CD4-positive, alpha-beta T cell treated with Interleukin-15 for 1 hour (primary cell): ENCODE measurements around the gene NCAM1.
"Not testable (repeated sequence)": the region's sequence is repeated elsewhere in the genome, so short reads cannot be mapped to it uniquely, and the experiment has no call there.

Experiments
- DNase-seq: peaks from one replicate; pipeline ENCODE4 v3.0.0-alpha.2; 2020

Gene NCAM1

DNA sequence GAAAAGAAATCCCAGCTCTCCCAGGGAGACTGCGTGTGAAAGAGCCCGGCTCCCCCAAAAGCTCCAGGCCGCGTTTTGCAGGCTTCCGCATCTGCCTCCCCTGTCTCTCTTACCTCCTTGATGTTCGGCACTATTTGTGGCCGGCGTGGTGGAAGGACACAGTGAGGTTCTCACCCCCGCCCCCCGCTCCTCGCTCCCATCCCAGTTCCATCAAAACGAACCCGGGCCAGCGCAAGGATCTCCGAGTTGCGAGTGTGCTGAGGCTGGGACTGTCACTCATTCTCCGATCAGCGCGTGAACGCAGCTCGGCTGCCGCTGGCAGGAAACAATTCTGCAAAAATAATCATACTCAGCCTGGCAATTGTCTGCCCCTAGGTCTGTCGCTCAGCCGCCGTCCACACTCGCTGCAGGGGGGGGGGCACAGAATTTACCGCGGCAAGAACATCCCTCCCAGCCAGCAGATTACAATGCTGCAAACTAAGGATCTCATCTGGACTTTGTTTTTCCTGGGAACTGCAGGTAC lies at the start of gene NCAM1:
Gene NCAM1 (plus strand): TSS at position 275 of the 523 bp plus-strand sequence.
- DNase-seq = peak; percentile 28

DNA sequence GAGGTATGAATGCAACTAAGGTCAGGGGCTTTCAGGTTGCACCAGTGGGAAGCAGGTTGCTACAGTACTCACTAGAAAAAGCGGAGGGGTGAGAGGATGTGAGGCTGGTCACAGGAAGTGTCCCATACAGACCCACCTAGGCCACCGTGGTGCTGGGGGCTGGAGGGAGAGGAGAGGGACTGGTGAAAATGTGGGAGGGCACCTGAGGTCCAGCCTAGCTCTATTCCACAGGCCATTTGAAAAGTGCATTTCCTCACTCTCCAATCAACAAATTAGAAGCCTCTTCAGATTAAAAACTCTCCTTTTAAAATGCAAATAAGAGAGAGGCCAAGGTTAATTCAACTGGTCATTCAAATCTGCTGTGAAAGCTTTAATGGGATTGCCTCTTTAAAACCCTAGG lies 38.6 kb upstream of the NCAM1 start:
- DNase-seq = no peak

DNA sequence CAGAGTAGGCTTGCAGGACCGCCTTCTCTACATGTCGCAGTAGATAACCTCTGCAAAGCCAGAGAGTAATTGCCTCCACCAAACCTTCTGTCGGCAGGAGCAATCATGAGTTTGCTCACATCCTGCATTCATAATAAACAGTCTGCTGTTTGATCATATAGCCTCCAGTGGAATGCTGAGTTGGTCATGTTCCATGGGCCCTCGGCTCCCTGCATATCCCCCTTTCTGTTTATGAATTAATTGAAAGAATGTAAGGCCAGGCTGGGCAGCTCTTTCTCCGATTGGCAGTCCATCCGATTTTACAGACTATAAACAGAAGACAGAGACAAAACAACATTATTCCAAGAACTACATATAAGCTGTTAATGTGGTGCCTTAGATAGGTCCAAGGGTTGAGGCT lies 36.4 kb upstream of the NCAM1 start:
- not testable (repeated sequence) for DNase-seq

- DNase-seq = no peak
Measured at GRCh38 chr11:112925516-112926310, 35.5 kb upstream of the NCAM1 start.

GRCh38 chr11:112928136-112928535 lies 33.1 kb upstream of the NCAM1 start:
- DNase-seq = no peak

DNA sequence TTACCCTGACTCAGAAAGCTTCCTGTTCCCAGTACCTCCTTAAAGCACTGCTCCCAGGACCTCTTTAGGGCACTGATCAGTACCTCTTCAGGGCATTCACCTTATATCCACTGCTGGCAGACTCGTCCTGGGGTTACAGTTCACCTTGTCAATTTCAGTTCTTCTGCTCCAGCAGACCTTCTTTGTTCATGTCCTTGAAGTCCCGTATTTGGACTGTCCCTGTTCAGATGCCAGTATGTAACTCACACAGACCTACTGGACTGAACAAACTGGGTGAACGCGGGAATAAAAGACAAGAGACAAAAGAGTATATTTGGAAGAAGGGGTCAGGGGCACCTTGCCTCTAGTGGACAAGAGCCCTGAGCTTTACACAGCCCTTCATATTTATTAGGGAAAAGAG lies 31.8 kb upstream of the NCAM1 start:
- DNase-seq = no peak

DNA sequence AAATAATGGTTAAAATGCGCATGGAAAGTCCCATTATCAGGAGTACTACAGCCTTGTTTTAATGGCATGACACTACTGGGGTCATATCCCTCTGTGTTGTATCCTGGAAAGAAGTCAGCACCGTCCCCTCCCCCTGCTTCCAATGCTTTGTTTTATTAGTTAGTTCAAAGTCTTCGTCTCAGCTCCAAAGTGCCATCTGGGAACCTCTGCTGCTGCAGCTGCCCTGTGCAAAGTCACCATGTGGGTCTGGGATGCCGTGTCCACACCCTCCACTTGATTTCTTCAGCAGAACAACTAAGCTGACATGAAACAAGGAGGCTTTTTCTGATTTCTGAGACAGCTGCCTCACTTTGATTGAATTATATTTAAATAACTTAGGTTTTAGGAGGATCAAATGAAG lies 29.5 kb upstream of the NCAM1 start:
- DNase-seq = no peak

DNA sequence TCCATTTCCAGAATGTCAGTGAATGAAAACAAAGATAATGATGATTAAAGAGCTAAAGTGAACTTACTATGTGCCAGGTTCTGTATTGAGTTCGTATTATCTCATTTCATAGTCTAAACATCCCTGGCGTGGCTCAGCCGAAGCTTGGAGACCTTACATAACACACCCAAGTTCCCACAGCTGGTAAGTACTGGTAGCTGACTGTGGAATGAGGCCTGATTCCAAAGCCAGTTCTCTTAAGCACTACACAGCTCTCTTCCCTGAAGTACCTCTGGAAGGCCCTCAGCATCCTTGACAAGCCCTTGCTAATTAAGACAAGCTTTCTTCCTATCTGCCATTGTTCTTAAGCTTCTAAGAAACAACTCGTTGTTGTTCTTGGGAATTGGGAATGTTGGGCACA lies 28.6 kb upstream of the NCAM1 start:
- no peak for DNase-seq

DNA sequence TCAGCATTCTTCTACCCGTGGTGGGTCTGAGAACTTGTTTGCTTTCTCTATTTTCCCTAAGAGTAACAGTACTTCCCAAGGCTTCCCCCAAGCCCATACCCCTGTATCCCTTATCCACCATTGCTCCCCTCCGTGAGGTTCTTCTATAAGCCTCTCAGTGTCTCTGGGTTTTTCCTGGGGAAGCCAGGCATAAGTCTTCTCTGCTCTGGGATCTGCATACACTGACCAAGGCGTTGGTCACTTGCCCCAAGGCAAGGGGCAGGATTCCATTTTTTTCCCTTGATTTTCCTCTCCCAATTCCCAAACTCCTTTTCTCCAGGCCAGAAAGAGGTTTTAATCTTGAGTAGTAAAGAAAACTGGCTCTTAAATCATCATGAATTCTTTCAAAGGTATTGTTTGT lies 27.2 kb upstream of the NCAM1 start:
- DNase-seq = no peak

- DNase-seq = no peak
Measured at GRCh38 chr11:112941104-112941503, 20.1 kb upstream of the NCAM1 start.

DNA sequence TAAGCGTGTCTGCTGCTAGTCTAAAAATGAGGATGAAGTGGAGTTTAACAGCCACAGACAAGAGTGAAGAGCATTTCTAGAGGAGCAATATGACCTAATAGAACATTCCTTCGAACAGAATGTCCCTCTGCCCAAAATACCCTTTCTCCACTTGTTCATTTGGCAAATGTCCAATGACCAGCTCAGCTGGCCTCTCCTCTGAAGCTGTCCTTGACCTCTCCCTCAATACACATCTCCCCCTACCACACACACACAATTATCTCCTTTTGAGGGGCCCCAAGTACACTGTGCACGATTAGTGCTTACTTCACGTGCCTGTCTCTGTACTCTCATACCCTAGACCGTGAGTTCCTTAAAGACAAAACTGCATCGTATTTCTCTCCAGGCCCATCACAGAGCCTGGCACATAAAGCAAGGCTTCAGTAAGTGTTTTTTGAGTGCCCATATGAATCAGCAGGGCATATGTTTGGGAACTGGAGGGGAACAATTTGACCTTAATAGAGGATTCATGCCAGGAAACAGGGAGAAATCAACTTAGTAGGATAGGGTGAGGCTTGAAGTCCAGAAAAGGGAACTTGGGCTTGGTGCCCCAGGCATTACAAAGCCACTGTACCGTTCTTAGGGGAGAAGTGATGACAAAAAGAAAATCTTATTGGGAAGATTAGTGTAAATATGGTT lies 18.1 kb upstream of the NCAM1 start:
- no peak for DNase-seq

DNA sequence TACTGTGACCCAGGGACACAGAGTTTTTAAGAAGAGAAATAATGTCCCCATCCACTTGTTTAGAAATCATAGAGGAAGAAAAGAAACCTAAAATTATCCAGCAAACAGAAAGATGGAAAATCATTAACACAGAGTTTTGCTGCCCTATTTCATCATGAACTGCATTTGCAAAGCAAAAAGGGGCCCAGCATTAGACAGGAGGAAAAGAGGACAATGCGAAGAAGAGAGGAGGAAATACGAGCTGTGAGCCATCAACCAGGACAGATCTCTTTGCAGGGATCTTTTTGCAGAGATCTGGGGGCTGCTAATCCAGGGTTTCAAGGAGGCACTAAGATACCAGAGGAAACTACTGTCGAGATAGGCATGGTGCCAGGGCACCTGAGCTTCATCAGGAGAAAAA lies 14.4 kb upstream of the NCAM1 start:
- no peak for DNase-seq

DNA sequence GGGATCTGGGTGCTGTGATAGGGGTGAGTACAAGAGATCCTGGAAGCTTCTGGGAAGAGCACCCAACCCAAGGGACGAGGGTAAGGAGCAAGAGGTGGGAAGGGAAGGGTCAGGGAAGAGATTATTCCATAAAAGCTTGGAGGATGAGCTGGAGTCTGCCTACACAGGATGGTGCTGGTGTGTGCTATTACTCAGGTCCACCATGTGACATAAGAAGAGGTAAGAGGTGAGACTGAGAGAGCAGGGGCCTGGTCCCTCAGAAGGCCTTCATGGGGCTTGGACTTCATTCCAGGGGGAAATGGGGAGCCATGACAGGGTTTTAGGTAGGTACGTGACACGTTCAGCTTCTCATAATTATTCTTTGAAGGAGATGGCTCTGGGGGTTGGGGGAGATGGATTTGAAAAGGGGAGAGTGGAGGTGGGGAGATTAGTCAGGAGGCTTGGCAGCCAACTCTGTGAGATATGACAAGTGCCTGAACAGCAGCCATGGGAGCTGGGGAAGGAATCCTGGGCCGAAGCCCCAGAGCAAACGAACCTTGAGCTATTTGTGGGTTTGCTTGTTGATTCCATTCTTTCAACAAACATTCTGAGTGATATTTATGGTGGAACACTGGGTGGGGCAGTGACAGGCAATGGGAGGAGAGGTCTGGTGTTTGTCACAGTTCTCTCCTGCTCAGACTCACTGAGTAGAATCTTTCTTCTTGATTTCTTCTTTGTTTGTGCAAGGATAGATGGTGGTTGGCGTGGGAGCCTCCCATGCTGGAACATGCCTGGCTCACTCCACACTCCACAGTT lies 11.2 kb upstream of the NCAM1 start:
- DNase-seq = no peak

GRCh38 chr11:112958670-112959069 lies 2.5 kb upstream of the NCAM1 start:
- no peak for DNase-seq

- no peak for DNase-seq
Measured at GRCh38 chr11:112961751-112962578, 745 bp downstream of the NCAM1 start.

- no peak for DNase-seq
Measured at GRCh38 chr11:112962579-112963367, 1.6 kb downstream of the NCAM1 start.

DNA sequence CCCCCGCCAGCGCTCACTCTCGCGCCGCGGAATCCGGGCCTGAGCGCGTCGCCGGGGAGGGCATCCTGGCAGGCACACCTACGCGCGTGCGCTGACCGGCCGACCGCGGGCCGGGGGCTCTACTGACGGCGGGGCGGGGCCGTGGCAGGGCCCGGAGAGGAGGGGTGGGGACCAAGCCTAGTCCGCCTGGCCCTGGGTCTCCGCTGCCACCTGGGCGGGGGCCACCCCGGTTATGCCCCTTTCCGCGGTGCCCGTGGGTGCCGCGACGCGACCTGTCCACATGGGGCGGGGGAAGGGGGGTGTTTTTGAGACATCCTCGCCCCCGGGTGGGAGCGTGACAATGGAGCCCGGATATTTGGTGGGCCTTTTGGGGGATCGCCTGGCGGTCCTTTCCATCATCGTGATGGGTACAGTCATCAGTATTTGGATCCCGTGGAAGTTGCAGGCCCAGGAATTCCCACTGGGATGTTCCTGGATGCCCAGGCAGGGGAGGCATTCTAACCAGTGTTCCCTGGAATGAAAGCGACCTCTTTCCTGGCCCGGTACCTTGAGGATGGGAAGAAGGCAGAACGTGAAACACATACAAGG lies 2.2 kb downstream of the NCAM1 start:
- no peak for DNase-seq

GRCh38 chr11:112965656-112966055 lies 4.4 kb downstream of the NCAM1 start:
- DNase-seq = no peak

GRCh38 chr11:112966561-112966960 lies 5.3 kb downstream of the NCAM1 start:
- DNase-seq = no peak

DNA sequence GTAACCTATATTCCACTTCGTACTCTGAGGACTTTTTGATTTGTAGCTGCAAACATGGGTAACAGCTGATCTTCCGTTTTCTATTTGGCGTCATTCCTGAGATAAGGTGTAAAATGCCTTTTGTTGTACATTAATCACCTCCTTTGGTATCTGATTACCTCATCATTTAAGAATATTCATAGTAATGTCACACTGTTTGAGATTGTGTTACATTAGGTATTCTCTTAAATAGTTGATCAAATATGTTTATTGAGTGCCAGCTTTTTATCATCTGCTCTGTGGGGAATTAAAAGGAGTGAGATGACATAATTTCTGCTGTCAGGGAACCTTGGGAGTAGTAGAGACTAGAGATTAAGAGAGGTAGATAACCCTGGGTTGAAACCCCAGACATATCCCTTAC lies 5.9 kb downstream of the NCAM1 start:
- no peak for DNase-seq
